Measurements from ENCODE around the gene ADIPOQ.
"Not testable (repeated sequence)": the region's sequence is repeated elsewhere in the genome, so short reads cannot be mapped to it uniquely, and the experiment has no call there.

The ADIPOQ gene

DNA sequence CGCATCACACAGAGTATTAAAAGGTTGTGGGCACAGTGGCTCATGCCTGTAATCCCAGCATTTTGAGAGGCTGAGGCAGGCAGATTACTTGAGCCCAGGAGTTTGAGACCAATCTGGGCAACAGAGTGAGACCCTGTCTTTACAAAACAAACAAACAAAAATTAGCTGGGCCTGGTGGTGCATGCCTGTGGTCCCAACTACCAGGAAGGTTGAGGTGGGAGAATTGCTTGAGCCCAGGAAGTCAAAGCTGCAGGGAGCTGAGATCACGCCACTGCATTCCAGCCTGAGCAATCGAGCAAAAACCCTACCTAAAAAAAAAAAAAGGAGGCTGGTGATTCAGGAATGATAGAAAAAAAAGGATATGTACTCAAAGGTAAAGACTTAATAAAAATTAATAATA is 59.6 kb downstream of the ADIPOQ start:
- DNase-seq (ENCODE audit: low spot score) = no peak

GRCh38 chr3:186902713-186903112 is 60.2 kb downstream of the ADIPOQ start:
- DNase-seq (ENCODE audit: low spot score) = no peak

GRCh38 chr3:186903676-186904075 is 61.2 kb downstream of the ADIPOQ start:
- not testable (repeated sequence) for DNase-seq (ENCODE audit: low spot score)

GRCh38 chr3:186907075-186907474 is 64.6 kb downstream of the ADIPOQ start:
- not testable (repeated sequence) for DNase-seq (ENCODE audit: low spot score)
